ENCODE data around the gene AHI1.
"Not testable (repeated sequence)": the region's sequence is repeated elsewhere in the genome, so short reads cannot be mapped to it uniquely, and the experiment has no call there.

The AHI1 gene

GRCh38 chr6:135344526-135344925 is 153.0 kb downstream of the AHI1 start:
- Histone ChIP-seq H3K36me3 (no peaks in the 10 kb centered on the region), H3K27ac (no peak overlapping the region), H3K4me1 (ENCODE audit: control insufficient read depth in 1 of 2, insufficient read depth in 1 of 2, low read depth in 1 of 2, low read length in 1 of 2) (no peaks in the 10 kb centered on the region), H3K9me3 (no peaks in the 10 kb centered on the region), H3K4me3 (ENCODE audit: low read depth in 1 of 2, low read length in 1 of 2) (no peak overlapping the region), H3K27me3 (no peaks in the 10 kb centered on the region)
- TF ChIP-seq CTCF (IDR thresholded peaks at IDR 0.05) = no peak

- H3K9me3 ChIP-seq; H3K36me3 ChIP-seq; H3K27ac ChIP-seq; H3K4me1 ChIP-seq (ENCODE audit: control insufficient read depth in 1 of 2, insufficient read depth in 1 of 2, low read depth in 1 of 2, low read length in 1 of 2); H3K27me3 ChIP-seq; H3K4me3 ChIP-seq (ENCODE audit: low read depth in 1 of 2, low read length in 1 of 2): not testable (repeated sequence)
Measured at GRCh38 chr6:135339920-135340319, 157.6 kb downstream of the AHI1 start.

- no peaks in the 10 kb centered on the region for H3K9me3 ChIP-seq
- no peak overlapping the region for H3K4me3 ChIP-seq (ENCODE audit: low read depth in 1 of 2, low read length in 1 of 2)
- H3K27ac ChIP-seq = no peak overlapping the region
- H3K36me3 ChIP-seq = no peaks in the 10 kb centered on the region
- H3K4me1 ChIP-seq (ENCODE audit: control insufficient read depth in 1 of 2, insufficient read depth in 1 of 2, low read depth in 1 of 2, low read length in 1 of 2) = no peaks in the 10 kb centered on the region
- no peak for TF ChIP-seq CTCF (IDR thresholded peaks at IDR 0.05)
- H3K27me3 ChIP-seq = no peaks in the 10 kb centered on the region
Measured at GRCh38 chr6:135334169-135334568, 163.4 kb downstream of the AHI1 start.

- Histone ChIP-seq H3K4me1 (ENCODE audit: control insufficient read depth in 1 of 2, insufficient read depth in 1 of 2, low read depth in 1 of 2, low read length in 1 of 2) (peaks cover 0 to 2% of the 10 kb centered on the region in 2 experiments), H3K27ac (no peak overlapping the region), H3K27me3 (no peaks in the 10 kb centered on the region), H3K4me3 (ENCODE audit: low read depth in 1 of 2, low read length in 1 of 2) (no peak overlapping the region), H3K9me3 (no peaks in the 10 kb centered on the region), H3K36me3 (no peaks in the 10 kb centered on the region)
- no peak for TF ChIP-seq CTCF (IDR thresholded peaks at IDR 0.05)
Measured at GRCh38 chr6:135331002-135331401, 166.5 kb downstream of the AHI1 start.

- Histone ChIP-seq H3K9me3 (no peaks in the 10 kb centered on the region), H3K27ac (no peak overlapping the region), H3K27me3 (no peaks in the 10 kb centered on the region), H3K4me1 (ENCODE audit: control insufficient read depth in 1 of 2, insufficient read depth in 1 of 2, low read depth in 1 of 2, low read length in 1 of 2) (peaks cover 0 to 8% of the 10 kb centered on the region in 2 experiments), H3K36me3 (no peaks in the 10 kb centered on the region), H3K4me3 (ENCODE audit: low read depth in 1 of 2, low read length in 1 of 2) (no peak overlapping the region)
- no peak for TF ChIP-seq CTCF (IDR thresholded peaks at IDR 0.05)
Measured at GRCh38 chr6:135329851-135330803, 167.4 kb downstream of the AHI1 start.

GRCh38 chr6:135328136-135328535 is 169.4 kb downstream of the AHI1 start:
- H3K27ac ChIP-seq = no peak overlapping the region
- peaks cover 4 to 14% of the 10 kb centered on the region in 2 experiments for H3K4me1 ChIP-seq (ENCODE audit: control insufficient read depth in 1 of 2, insufficient read depth in 1 of 2, low read depth in 1 of 2, low read length in 1 of 2)
- no peak overlapping the region for H3K4me3 ChIP-seq (ENCODE audit: low read depth in 1 of 2, low read length in 1 of 2)
- H3K27me3 ChIP-seq = no peaks in the 10 kb centered on the region
- no peaks in the 10 kb centered on the region for H3K36me3 ChIP-seq
- TF ChIP-seq CTCF (IDR thresholded peaks at IDR 0.05) = no peak
- no peaks in the 10 kb centered on the region for H3K9me3 ChIP-seq
